ENCODE data around the gene ELOVL2.
A peak's percentile ranks its signal among the peaks of the same experiment; 100 is the strongest.
"Not testable (repeated sequence)": the region's sequence is repeated elsewhere in the genome, so short reads cannot be mapped to it uniquely, and the experiment has no call there.

The ELOVL2 gene

GRCh38 chr6:11043961-11044711 lies at the start of gene ELOVL2:
Gene ELOVL2 (minus strand): TSS chr6:11044305. CDS start chr6:11044230, 75 bp downstream.
- TF ChIP-seq CTCF (conservative IDR thresholded peaks at IDR 0.05; ENCODE audit: low read depth, low read length) = peak; percentile 52
- H3K4me3 ChIP-seq (ENCODE audit: low read depth, low read length) = peak within 1 kb of the TSS; percentile 56
- peak; percentile 26 for DNase-seq (ENCODE audit: low read depth)

- H3K4me3 ChIP-seq (ENCODE audit: low read depth, low read length) = peak overlapping the region; percentile 100
- no peak for DNase-seq (ENCODE audit: low read depth)
- TF ChIP-seq CTCF (conservative IDR thresholded peaks at IDR 0.05; ENCODE audit: low read depth, low read length) = no peak
Observed at GRCh38 chr6:11093376-11093625, 49.2 kb upstream of the ELOVL2 start.

GRCh38 chr6:11092668-11093375 lies 48.7 kb upstream of the ELOVL2 start:
- H3K4me3 ChIP-seq (ENCODE audit: low read depth, low read length) = peak overlapping the region; percentile 100
- DNase-seq (ENCODE audit: low read depth) = peak; percentile 56
- no peak for TF ChIP-seq CTCF (conservative IDR thresholded peaks at IDR 0.05; ENCODE audit: low read depth, low read length)

DNA sequence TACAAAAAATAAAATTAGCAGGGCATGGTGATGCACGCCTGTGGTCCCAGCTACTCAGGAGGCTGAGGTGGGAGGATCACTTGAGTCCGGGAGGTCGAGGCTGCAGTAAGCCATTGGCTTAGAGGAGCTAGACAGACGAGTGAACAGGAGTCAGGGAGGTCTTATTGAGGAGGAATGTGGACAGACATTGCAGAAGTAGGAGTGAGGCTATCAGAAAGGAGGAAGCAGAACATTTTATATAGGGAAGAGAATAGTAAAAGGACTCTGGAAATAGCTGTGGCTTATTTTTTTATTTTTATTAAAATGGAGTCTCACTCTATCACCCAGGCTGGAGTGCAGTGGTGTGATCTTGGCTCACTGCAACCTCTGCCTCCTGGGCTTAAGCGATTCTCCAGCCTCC lies 47.0 kb upstream of the ELOVL2 start:
- DNase-seq (ENCODE audit: low read depth) = not testable (repeated sequence)

DNA sequence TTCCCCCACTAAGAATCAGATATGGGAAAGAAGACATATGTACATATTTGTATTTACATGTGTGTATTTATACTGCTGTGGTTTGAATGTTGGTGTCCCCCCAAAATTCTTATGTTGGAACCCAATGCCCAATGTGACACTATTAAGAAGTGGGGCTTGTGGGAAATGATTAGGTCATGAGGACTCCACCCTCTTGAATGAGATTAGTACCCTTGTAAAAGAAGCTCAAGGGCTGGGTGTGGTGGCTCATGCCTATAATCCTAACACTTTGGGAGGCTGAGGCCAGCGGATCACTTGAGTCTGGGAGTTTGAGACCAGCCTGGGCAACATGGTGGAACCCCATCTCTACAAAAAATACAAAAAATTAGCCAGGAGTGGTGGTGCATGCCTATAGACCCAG lies 45.6 kb upstream of the ELOVL2 start:
- H3K4me3 ChIP-seq (ENCODE audit: low read depth, low read length) = no peak overlapping the region
- no peak for TF ChIP-seq CTCF (conservative IDR thresholded peaks at IDR 0.05; ENCODE audit: low read depth, low read length)
- no peak for DNase-seq (ENCODE audit: low read depth)

More for the DNA sequence above, 47.0 kb upstream of the ELOVL2 start:
- H3K4me3 ChIP-seq (ENCODE audit: low read depth, low read length) = not testable (repeated sequence)

- DNase-seq (ENCODE audit: low read depth); H3K4me3 ChIP-seq (ENCODE audit: low read depth, low read length): not testable (repeated sequence)
Observed at GRCh38 chr6:11087141-11087812, 43.2 kb upstream of the ELOVL2 start.

DNA sequence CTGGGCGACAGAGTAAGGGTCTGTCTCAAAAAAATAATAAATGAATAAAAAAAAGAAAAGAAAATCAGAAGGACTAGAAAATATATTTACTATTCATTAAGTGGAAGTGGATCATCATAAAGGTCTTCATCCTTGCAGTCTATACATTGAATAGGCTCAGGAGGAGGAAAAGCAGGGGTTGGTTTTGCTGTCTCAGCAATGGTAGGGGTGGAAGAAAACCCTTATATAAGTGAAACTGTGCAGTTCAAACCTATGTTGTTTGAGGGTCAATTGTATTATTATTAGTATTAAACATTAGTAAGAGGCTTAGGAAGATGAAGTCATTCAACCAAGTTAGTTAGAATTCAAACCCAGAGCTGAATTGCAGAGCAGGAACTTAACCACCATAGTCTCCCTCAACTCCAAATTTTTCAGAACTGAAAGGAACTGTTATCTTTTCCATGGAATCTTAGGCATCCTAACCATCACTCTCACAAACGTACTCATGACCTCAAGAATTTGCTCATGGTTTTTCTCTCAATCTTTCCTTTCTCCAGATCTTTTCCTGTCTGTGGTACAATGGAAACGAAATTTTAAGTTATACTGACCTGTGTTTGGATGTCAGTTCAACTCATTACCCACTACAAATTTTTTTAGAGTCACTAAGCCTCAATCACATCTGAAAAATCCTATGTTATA lies 41.8 kb upstream of the ELOVL2 start:
- TF ChIP-seq CTCF (conservative IDR thresholded peaks at IDR 0.05; ENCODE audit: low read depth, low read length) = no peak
- DNase-seq (ENCODE audit: low read depth) = peak; percentile 75
- H3K4me3 ChIP-seq (ENCODE audit: low read depth, low read length) = no peak overlapping the region

Measured in choroid plexus epithelial cell (primary cell).